ACC112 (cell line): ENCODE data around the gene NUP98.
"Not testable (repeated sequence)": the region's sequence is repeated elsewhere in the genome, so short reads cannot be mapped to it uniquely, and the experiment has no call there.

ENCODE experiments used
- H2AFZ ChIP-seq: fragments of 200-600 bp; sonication (generic); one replicate; pipeline ENCODE4 v1.6.0; 2017; ENCODE audit warnings: antibody characterized with exemption, low read length; ENCODE audit not compliant: unreplicated experiment
- H3K27ac ChIP-seq: fragments of 200-600 bp; sonication (generic); 2 replicates; pipeline ENCODE4 v1.5.1; 2014; ENCODE audit warnings: low read depth, mild to moderate bottlenecking, antibody characterized with exemption, low read length, moderate library complexity
- H3K27me3 ChIP-seq: fragments of 200-600 bp; sonication (generic); 2 replicates; pipeline ENCODE4 v1.6.1; 2014; ENCODE audit warnings: mild to moderate bottlenecking, antibody characterized with exemption, low read length, moderate library complexity, mixed read lengths; ENCODE audit not compliant: insufficient read depth
- H3K36me3 ChIP-seq: fragments of 200-600 bp; sonication (generic); 2 replicates; pipeline ENCODE4 v1.6.1; 2016; ENCODE audit warnings: mild to moderate bottlenecking, antibody characterized with exemption, low read length, moderate library complexity, mixed read lengths; ENCODE audit not compliant: insufficient read depth
- H3K4me1 ChIP-seq: fragments of 200-600 bp; sonication (generic); one replicate; pipeline ENCODE4 v1.6.1; 2016; ENCODE audit warnings: low read length, mixed read lengths; ENCODE audit not compliant: insufficient read depth, unreplicated experiment, control insufficient read depth
- H3K4me3 ChIP-seq: fragments of 200-600 bp; sonication (generic); 2 replicates; pipeline ENCODE4 v1.5.1; 2014; ENCODE audit warnings: mild to moderate bottlenecking, low read depth, low read length
- H3K79me2 ChIP-seq: fragments of 200-600 bp; sonication (generic); one replicate; pipeline ENCODE4 v1.6.0; 2016; ENCODE audit warnings: low read length; ENCODE audit not compliant: control insufficient read depth, unreplicated experiment, insufficient read depth

Gene NUP98

GRCh38 chr11:3659595-3660515 is 137.5 kb downstream of the NUP98 start:
- no peak overlapping the region for H3K4me3 ChIP-seq
- H3K27me3 ChIP-seq, result peaks cover 30% of the 10 kb centered on the region
- no peaks in the 10 kb centered on the region for H3K79me2 ChIP-seq
- no peak overlapping the region for H2AFZ ChIP-seq
- H3K4me1 ChIP-seq, result no peaks in the 10 kb centered on the region
- H3K27ac ChIP-seq, result no peak overlapping the region
- H3K36me3 ChIP-seq, result no peaks in the 10 kb centered on the region

- Histone ChIP-seq H3K27ac (no peak overlapping the region), H3K4me3 (no peak overlapping the region), H3K36me3 (no peaks in the 10 kb centered on the region), H3K79me2 (no peaks in the 10 kb centered on the region), H2AFZ (no peak overlapping the region), H3K27me3 (peaks cover 40% of the 10 kb centered on the region), H3K4me1 (no peaks in the 10 kb centered on the region)
These were observed 139.1 kb downstream of the NUP98 start for GRCh38 chr11:3658252-3658651.

GRCh38 chr11:3657331-3657730 is 140.0 kb downstream of the NUP98 start:
- H3K4me3 ChIP-seq, H2AFZ ChIP-seq, H3K36me3 ChIP-seq, H3K79me2 ChIP-seq, H3K4me1 ChIP-seq, H3K27ac ChIP-seq: not testable (repeated sequence)
- H3K27me3 ChIP-seq, result peaks cover 40% of the 10 kb centered on the region

GRCh38 chr11:3655547-3655946 is 141.8 kb downstream of the NUP98 start:
- no peak overlapping the region for H2AFZ ChIP-seq
- H3K4me3 ChIP-seq, result no peak overlapping the region
- H3K36me3 ChIP-seq, result no peaks in the 10 kb centered on the region
- H3K79me2 ChIP-seq, result no peaks in the 10 kb centered on the region
- peaks cover 40% of the 10 kb centered on the region for H3K27me3 ChIP-seq
- H3K4me1 ChIP-seq, result no peaks in the 10 kb centered on the region
- H3K27ac ChIP-seq, result no peak overlapping the region

- H2AFZ ChIP-seq, H3K4me1 ChIP-seq, H3K79me2 ChIP-seq, H3K36me3 ChIP-seq, H3K4me3 ChIP-seq, H3K27ac ChIP-seq: not testable (repeated sequence)
- H3K27me3 ChIP-seq, result peaks cover 31% of the 10 kb centered on the region
These were observed 144.8 kb downstream of the NUP98 start for GRCh38 chr11:3652514-3652913.

GRCh38 chr11:3649374-3649773 is 148.0 kb downstream of the NUP98 start:
- H3K4me3 ChIP-seq, H3K27ac ChIP-seq, H3K4me1 ChIP-seq, H3K79me2 ChIP-seq, H2AFZ ChIP-seq, H3K36me3 ChIP-seq: not testable (repeated sequence)
- peaks cover 19% of the 10 kb centered on the region for H3K27me3 ChIP-seq

GRCh38 chr11:3648843-3649242 is 148.5 kb downstream of the NUP98 start:
- H3K4me1 ChIP-seq, H3K36me3 ChIP-seq, H2AFZ ChIP-seq, H3K79me2 ChIP-seq, H3K27ac ChIP-seq, H3K4me3 ChIP-seq: not testable (repeated sequence)
- H3K27me3 ChIP-seq, result peaks cover 17% of the 10 kb centered on the region

GRCh38 chr11:3645552-3645951 is 151.8 kb downstream of the NUP98 start:
- Histone ChIP-seq H3K4me1 (peaks cover 9% of the 10 kb centered on the region), H3K27ac (no peak overlapping the region), H2AFZ (no peak overlapping the region), H3K79me2 (no peaks in the 10 kb centered on the region), H3K27me3 (peaks cover 40% of the 10 kb centered on the region), H3K4me3 (no peak overlapping the region), H3K36me3 (no peaks in the 10 kb centered on the region)

- Histone ChIP-seq H3K27ac (no peak within 1 kb of the TSS), H3K27me3 (peaks cover 40% of the 10 kb centered on the region), H2AFZ (no peak within 1 kb of the TSS), H3K36me3 (no peaks in the 10 kb centered on the region), H3K79me2 (no peaks in the 10 kb centered on the region), H3K4me1 (peaks cover 9% of the 10 kb centered on the region), H3K4me3 (no peak within 1 kb of the TSS)
These were observed 152.5 kb downstream of the NUP98 start, which contains the start of gene ART1 for GRCh38 chr11:3644817-3645235. ART1 (plus strand) TSS chr11:3645128; CDS start chr11:3659214, 14,086 bp downstream.

- H3K79me2 ChIP-seq, H2AFZ ChIP-seq, H3K4me3 ChIP-seq, H3K36me3 ChIP-seq, H3K27ac ChIP-seq, H3K4me1 ChIP-seq: not testable (repeated sequence)
- H3K27me3 ChIP-seq, result peaks cover 44% of the 10 kb centered on the region
These were observed 154.2 kb downstream of the NUP98 start for GRCh38 chr11:3643102-3643546.
